ENCODE results near the gene SLC33A1. TPM values are rescaled to one million over a fixed set of nuclear protein-coding genes. Genes with fewer than 3 reads are reported as not detected.

The SLC33A1 gene
- 36.8 TPM for total RNA-seq
- polyA plus RNA-seq (ENCODE audit: insufficient read depth, low read depth, low replicate concordance), result 16.1 TPM
- long read RNA-seq, donor 1, full-length matches to known transcripts, result 7 of 7 reads
- long read RNA-seq, donor 1, partial matches to known transcripts, result 0 of 7 reads
- long read RNA-seq, donor 1, other reads (novel, unspliced or antisense), result 0 of 7 reads
- long read RNA-seq, donor 2, full-length matches to known transcripts, result 11 of 19 reads
- long read RNA-seq, donor 2, partial matches to known transcripts, result 8 of 19 reads
- long read RNA-seq, donor 2, other reads (novel, unspliced or antisense), result 0 of 19 reads
- long read RNA-seq, donor 3, full-length matches to known transcripts, result 6 of 6 reads
- long read RNA-seq, donor 3, partial matches to known transcripts, result 0 of 6 reads
- long read RNA-seq, donor 3, other reads (novel, unspliced or antisense), result 0 of 6 reads
- long read RNA-seq, donor 4, full-length matches to known transcripts, result 4 of 4 reads
- long read RNA-seq, donor 4, partial matches to known transcripts, result 0 of 4 reads
- long read RNA-seq, donor 4, other reads (novel, unspliced or antisense), result 0 of 4 reads
- long read RNA-seq, donor 5, result 0 reads
- long read RNA-seq, donor 6, full-length matches to known transcripts, result 4 of 4 reads
- long read RNA-seq, donor 6, partial matches to known transcripts, result 0 of 4 reads
- long read RNA-seq, donor 6, other reads (novel, unspliced or antisense), result 0 of 4 reads
- long read RNA-seq, donor 7, full-length matches to known transcripts, result 22 of 29 reads
- long read RNA-seq, donor 7, partial matches to known transcripts, result 0 of 29 reads
- long read RNA-seq, donor 7, other reads (novel, unspliced or antisense), result 7 of 29 reads
- long read RNA-seq, donor 8, full-length matches to known transcripts, result 2 of 2 reads
- long read RNA-seq, donor 8, partial matches to known transcripts, result 0 of 2 reads
- long read RNA-seq, donor 8, other reads (novel, unspliced or antisense), result 0 of 2 reads
- long read RNA-seq, donor 9, full-length matches to known transcripts, result 5 of 5 reads
- long read RNA-seq, donor 9, partial matches to known transcripts, result 0 of 5 reads
- long read RNA-seq, donor 9, other reads (novel, unspliced or antisense), result 0 of 5 reads
- long read RNA-seq, donor 10, full-length matches to known transcripts, result 8 of 20 reads
- long read RNA-seq, donor 10, partial matches to known transcripts, result 12 of 20 reads
- long read RNA-seq, donor 10, other reads (novel, unspliced or antisense), result 0 of 20 reads

- FAIRE-seq, result peak; percentile 96
- H3K4me3 ChIP-seq (ENCODE audit: low read length in 3 of 3), result peak within 1 kb of the TSS; percentile 94 to 98 (median 96)
- peaks cover 0 to 11% (median 3%) of the 10 kb centered on the region in 3 donors for H3K4me1 ChIP-seq (ENCODE audit: control insufficient read depth in 2 of 3, insufficient read depth in 2 of 3, low read depth in 1 of 3, low read length in 3 of 3)
- no peaks in the 10 kb centered on the region for H3K36me3 ChIP-seq (ENCODE audit: control insufficient read depth in 2 of 3, insufficient read depth in 3 of 3, low read length in 3 of 3)
- intact Hi-C loops (cut with DNase I), result no loop called here
- no peaks in the 10 kb centered on the region for H3K9me3 ChIP-seq (ENCODE audit: control insufficient read depth in 2 of 3, insufficient read depth in 1 of 3, low read length in 3 of 3)
- peak within 1 kb of the TSS; percentile 88 to 99 for H3K27ac ChIP-seq (ENCODE audit: low read depth in 2 of 2, low read length in 2 of 2)
- no peaks in the 10 kb centered on the region for H3K27me3 ChIP-seq (ENCODE audit: control insufficient read depth, insufficient read depth, low read length)
- DNase-seq, result peak; percentile 99 to 100 (median 100)
- peak within 1 kb of the TSS; percentile 93 to 98 (median 96) for H3K9ac ChIP-seq (ENCODE audit: low read length in 3 of 3)
- TF ChIP-seq CTCF (IDR thresholded peaks at IDR 0.05; ENCODE audit: borderline replicate concordance, extremely low read depth, insufficient read depth), result no peak
These were observed at the start of gene SLC33A1 for GRCh38 chr3:155854141-155854940. Gene SLC33A1, minus strand, starts transcription at chr3:155854427. Its CDS starts 430 bp downstream, at chr3:155853997.

GRCh38 chr3:155895379-155895900, 41.2 kb upstream of the SLC33A1 start:
- no peaks in the 10 kb centered on the region for H3K27me3 ChIP-seq (ENCODE audit: control insufficient read depth, insufficient read depth, low read length)
- no peak overlapping the region for H3K4me3 ChIP-seq (ENCODE audit: low read length in 3 of 3)
- no peaks in the 10 kb centered on the region for H3K4me1 ChIP-seq (ENCODE audit: control insufficient read depth in 2 of 3, insufficient read depth in 2 of 3, low read depth in 1 of 3, low read length in 3 of 3)
- DNase-seq, result no peak
- H3K9me3 ChIP-seq (ENCODE audit: control insufficient read depth in 2 of 3, insufficient read depth in 1 of 3, low read length in 3 of 3), result no peaks in the 10 kb centered on the region
- intact Hi-C loops (cut with DNase I), result no loop called here
- FAIRE-seq, result no peak
- H3K36me3 ChIP-seq (ENCODE audit: control insufficient read depth in 2 of 3, insufficient read depth in 3 of 3, low read length in 3 of 3), result peaks cover 0 to 8% (median 8%) of the 10 kb centered on the region in 3 donors
- no peak for TF ChIP-seq CTCF (IDR thresholded peaks at IDR 0.05; ENCODE audit: borderline replicate concordance, extremely low read depth, insufficient read depth)
- no peak overlapping the region for H3K27ac ChIP-seq (ENCODE audit: low read depth in 2 of 2, low read length in 2 of 2)
- H3K9ac ChIP-seq (ENCODE audit: low read length in 3 of 3), result no peak overlapping the region

- Histone ChIP-seq H3K4me1 (ENCODE audit: control insufficient read depth in 2 of 3, insufficient read depth in 2 of 3, low read depth in 1 of 3, low read length in 3 of 3) (no peaks in the 10 kb centered on the region), H3K9ac (ENCODE audit: low read length in 3 of 3) (no peak overlapping the region), H3K27ac (ENCODE audit: low read depth in 2 of 2, low read length in 2 of 2) (no peak overlapping the region), H3K4me3 (ENCODE audit: low read length in 3 of 3) (no peak overlapping the region), H3K9me3 (ENCODE audit: control insufficient read depth in 2 of 3, insufficient read depth in 1 of 3, low read length in 3 of 3) (no peaks in the 10 kb centered on the region), H3K27me3 (ENCODE audit: control insufficient read depth, insufficient read depth, low read length) (no peaks in the 10 kb centered on the region), H3K36me3 (ENCODE audit: control insufficient read depth in 2 of 3, insufficient read depth in 3 of 3, low read length in 3 of 3) (no peaks in the 10 kb centered on the region)
- no peak for TF ChIP-seq CTCF (IDR thresholded peaks at IDR 0.05; ENCODE audit: borderline replicate concordance, extremely low read depth, insufficient read depth)
- no peak for FAIRE-seq
- no peak for DNase-seq
- intact Hi-C loops (cut with DNase I), result no loop called here
These were observed 37.1 kb upstream of the SLC33A1 start for GRCh38 chr3:155891321-155891720.
